NCI-H146 treated with DMSO at 0.1 percent for 48 hours (cell line): Measurements from ENCODE around the gene SUMF1.
A peak's percentile ranks its signal among the peaks of the same experiment; 100 is the strongest.

Experiments
- DNase-seq: peaks from one replicate; lab custom pipeline; 2025; ENCODE audit not compliant: unreplicated experiment; lab: John Stamatoyannopoulos, UW

Gene SUMF1

GRCh38 chr3:4394048-4394447 lies 73.0 kb downstream of the SUMF1 start:
- DNase-seq, result no peak

- DNase-seq, result no peak
These were observed 74.1 kb downstream of the SUMF1 start for GRCh38 chr3:4392992-4393391.

- no peak for DNase-seq
These were observed 79.6 kb downstream of the SUMF1 start for GRCh38 chr3:4387210-4388204.

- DNase-seq, result no peak
These were observed 81.9 kb downstream of the SUMF1 start for GRCh38 chr3:4385201-4385600.

- DNase-seq, result no peak
These were observed 87.1 kb downstream of the SUMF1 start for GRCh38 chr3:4380013-4380412.

DNA sequence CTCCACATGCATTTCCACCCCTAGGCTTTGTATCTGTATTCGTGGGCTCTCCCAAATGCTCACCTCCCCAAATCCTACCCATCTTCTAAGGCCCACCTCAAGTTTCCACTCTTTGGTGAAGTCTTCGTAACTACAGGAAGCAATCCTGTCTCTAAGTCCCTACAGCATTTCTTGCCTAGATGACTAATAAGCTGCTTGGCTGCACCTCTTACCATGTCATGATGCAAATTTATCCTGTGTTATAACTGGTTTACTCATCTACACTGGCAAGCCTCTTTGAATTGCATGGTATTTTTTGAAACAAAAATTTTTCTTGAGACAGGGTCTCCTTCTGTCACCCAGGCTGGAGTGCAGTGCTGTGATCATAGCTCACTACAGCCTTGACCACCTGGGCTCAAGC lies 90.6 kb downstream of the SUMF1 start:
- no peak for DNase-seq

DNA sequence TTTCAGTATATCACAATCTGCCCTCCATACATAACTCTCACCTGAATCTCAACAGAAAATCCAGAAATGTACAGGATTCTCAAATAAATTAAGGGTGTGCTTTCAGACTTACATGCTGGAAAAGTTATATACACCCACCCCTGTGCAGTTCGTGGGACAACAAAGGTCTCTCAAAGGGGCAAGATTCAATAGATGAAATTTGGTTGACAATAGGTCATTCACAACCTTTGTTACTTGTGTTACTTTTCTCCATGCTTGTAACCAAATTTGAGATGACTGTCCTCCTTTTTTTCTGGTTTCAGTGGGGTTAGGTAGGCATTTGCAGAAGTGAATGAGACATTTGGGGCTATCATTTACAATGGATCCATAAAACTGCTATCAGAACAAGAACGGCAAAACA lies 91.2 kb downstream of the SUMF1 start:
- no peak for DNase-seq

GRCh38 chr3:4373669-4374068 lies 93.4 kb downstream of the SUMF1 start:
- DNase-seq, result no peak

DNA sequence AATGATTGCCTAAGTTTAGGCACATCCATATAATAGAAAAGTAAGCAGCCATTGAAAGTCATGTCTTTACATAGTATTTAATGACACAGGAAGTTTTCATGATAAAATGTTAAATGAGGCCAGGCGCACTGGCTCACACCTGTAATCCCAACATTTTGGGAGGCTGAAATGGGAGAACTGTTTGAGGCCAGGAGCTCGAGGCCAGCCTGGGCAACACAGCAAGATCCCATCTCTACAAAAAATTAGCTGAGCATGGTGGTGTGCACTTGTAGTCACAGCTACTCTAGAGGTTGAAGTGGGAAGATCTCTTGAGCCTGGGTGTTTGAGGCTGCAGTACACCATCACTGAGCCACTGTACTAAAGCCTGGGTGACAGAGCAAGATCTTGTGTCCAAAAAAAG lies 104.5 kb downstream of the SUMF1 start:
- DNase-seq, result no peak

- DNase-seq, result no peak
These were observed 106.3 kb downstream of the SUMF1 start for GRCh38 chr3:4360817-4361216.

DNA sequence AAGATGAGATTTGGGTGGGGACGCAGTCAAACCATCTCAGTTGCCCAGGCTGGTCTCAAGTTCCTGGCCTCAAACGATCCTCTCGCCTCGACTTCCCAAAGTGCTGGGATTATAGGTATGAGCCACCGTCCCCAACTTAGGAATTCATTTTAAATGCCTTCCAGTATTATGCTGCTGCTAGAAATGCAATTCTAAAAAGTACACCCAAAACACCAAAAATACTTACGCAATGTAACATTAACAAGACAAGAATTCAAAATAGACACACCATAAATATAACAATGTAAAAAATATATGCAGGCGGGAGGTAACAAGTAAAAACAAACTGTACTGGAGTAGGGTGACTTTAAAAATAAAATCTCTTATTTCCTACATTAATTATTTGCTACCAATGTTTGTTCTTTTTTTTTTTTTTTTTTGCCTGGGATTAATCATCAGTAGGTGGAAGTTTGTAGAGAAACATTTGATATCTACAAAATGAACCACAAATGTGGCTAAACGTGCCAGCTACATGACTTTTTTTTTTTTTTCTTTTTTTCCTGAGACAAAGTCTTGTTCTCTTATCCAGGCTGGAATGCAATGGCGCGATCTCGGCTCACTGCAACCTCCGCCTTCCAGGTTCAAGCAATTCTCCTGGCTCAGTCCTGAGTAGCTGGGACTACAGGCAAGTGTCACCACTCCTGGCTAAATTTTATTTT lies 107.1 kb downstream of the SUMF1 start:
- DNase-seq, result no peak

- DNase-seq, result no peak
These were observed 108.8 kb downstream of the SUMF1 start for GRCh38 chr3:4358273-4358672.

GRCh38 chr3:4356546-4357410 lies 110.3 kb downstream of the SUMF1 start:
- no peak for DNase-seq

GRCh38 chr3:4356220-4356540 lies 110.9 kb downstream of the SUMF1 start:
- no peak for DNase-seq

GRCh38 chr3:4355401-4356219 lies 111.5 kb downstream of the SUMF1 start:
- no peak for DNase-seq

DNA sequence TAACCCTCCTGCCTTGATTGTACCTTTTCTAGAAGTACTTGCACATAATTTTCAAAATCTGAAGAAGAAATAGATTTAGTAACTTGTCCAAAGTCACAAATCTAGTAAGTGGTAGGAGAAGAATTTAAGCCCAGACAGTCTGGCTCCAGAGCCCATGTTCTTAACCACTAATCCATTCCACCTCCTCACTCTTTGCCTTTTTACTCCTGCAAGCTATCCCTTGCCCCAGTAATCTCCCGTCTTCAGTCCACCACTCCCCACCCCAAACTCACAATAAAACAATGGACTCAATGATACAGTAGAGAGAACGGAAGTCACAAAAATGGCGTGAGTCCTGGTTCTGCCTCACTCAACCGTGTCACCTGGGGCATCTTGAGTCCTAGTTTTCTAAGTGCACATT lies 115.2 kb downstream of the SUMF1 start:
- no peak for DNase-seq

- DNase-seq, result no peak
These were observed 115.8 kb downstream of the SUMF1 start for GRCh38 chr3:4351164-4351855.

DNA sequence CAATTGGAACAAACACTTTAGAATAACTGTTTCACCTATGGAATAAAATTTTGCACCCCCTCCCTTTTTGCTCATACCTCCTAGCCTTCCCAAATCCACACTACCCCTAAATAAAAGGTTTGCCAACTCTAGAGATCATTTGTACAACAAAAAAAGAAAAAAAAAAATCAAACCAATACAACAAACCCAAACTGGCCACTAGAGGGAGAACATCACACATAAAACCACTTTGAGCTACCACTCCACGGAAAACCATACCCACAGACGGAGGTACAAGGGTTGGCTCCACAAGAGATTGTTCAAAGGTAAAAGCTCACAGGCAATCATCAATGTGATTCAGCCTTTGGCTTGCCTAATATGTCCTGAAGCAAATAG lies 116.3 kb downstream of the SUMF1 start:
- peak; percentile 11 for DNase-seq

DNA sequence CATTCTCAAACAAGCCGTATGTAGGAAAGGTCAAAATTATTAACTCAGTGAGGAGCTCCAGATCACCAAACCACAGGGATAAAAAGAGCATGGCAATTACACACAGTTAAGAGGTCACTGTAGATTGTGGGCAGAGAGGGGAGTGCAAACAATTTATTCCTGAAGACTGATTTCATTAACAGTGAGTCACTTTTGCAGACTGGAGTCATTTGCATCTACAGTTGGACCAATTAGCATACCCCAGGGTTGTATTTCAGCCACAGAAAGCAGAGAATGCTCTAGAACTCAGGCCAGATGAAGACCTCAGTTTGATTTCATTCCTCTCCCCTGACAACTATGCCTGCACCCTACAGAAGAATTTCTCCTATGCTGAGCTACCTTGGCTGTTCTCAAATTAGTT lies 123.8 kb downstream of the SUMF1 start:
- no peak for DNase-seq

DNA sequence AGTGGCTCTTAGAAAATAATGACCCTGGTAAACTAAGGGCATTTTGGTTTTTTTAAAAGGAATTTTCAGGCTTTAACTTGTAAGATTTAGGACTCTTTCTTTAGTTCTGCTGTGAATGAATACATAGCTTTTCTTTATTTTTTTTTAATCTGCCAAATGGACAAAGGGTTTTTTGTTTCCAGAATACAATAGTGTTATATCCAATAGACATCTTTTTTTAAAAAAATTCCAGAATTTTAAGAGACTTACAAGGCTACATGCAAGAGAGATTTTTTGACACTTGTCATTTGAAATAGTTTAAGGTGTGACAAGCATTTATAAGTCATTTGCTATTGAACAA lies 125.8 kb downstream of the SUMF1 start:
- DNase-seq, result no peak
